T-helper 2 cell treated with Interferon-gamma antibody and Interleukin-4, amounts not matched to agents 100 ng/mL and 5 ng/mL, for 36 hours (primary cell): Measurements from ENCODE around the gene GPC5. TPM values are rescaled to one million over a fixed set of nuclear protein-coding genes. Genes with fewer than 3 reads are reported as not detected.
"Not testable (repeated sequence)": the region's sequence is repeated elsewhere in the genome, so short reads cannot be mapped to it uniquely, and the experiment has no call there.

Experiments used
- intact Hi-C: fragments of 100-400 bp; cut with micrococcal nuclease; formaldehyde crosslinking; loops from one replicate; pipeline ENCODE4 v1.15.1; 2023
- total RNA-seq: library from RNA; stranded (reverse); gene quantifications from 2 replicates; pipeline ENCODE4 v1.2.3, GENCODE V29; 2022

GPC5 gene
- total RNA-seq, 1 donor from 2014 or later = not detected

DNA sequence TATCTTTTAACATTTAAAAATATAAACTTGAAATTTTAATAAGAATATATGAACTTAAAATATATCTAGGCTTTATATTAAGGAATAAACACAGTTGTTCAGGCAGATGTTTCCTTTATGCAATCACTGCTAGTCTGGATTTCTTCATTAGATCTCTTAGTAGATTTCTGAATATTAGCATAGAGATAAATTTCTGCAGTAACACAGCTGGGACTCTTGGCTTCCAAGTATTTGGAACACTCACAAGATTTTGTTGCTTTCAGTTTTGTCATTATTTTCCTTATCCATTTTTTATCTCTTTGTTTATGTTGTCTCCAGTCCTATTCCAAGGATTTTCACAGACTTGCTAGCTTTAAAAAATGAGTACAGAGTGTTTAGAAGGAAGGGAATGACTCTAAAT lies 857.1 kb downstream of the GPC5 start:
- intact Hi-C loops = no loop called here

- intact Hi-C loops = no loop called here
Observed at GRCh38 chr13:92256211-92256610, 857.8 kb downstream of the GPC5 start.

DNA sequence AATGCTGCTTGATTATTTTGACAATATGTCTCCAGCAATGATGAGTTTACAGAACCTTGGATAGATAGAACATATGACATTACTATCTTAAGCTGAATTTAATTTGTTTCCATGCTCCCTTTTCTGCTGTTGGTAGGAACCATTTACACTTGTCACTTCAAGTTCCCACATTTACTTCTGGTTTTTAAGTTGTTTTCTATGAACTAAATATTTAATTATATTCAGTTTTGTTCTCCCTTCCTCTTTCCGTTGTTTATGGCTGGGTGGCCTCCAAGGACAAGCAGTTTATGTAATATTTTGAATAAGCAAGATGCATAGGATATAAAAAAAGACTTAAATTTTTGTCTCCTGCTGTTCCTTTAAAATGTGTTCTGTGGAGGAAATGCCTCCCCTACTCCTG lies 860.6 kb downstream of the GPC5 start:
- intact Hi-C loops = no loop called here

GRCh38 chr13:92259523-92259922 lies 861.1 kb downstream of the GPC5 start:
- intact Hi-C loops = no loop called here

- intact Hi-C loops = no loop called here
Observed at GRCh38 chr13:92260363-92260762, 861.9 kb downstream of the GPC5 start.

DNA sequence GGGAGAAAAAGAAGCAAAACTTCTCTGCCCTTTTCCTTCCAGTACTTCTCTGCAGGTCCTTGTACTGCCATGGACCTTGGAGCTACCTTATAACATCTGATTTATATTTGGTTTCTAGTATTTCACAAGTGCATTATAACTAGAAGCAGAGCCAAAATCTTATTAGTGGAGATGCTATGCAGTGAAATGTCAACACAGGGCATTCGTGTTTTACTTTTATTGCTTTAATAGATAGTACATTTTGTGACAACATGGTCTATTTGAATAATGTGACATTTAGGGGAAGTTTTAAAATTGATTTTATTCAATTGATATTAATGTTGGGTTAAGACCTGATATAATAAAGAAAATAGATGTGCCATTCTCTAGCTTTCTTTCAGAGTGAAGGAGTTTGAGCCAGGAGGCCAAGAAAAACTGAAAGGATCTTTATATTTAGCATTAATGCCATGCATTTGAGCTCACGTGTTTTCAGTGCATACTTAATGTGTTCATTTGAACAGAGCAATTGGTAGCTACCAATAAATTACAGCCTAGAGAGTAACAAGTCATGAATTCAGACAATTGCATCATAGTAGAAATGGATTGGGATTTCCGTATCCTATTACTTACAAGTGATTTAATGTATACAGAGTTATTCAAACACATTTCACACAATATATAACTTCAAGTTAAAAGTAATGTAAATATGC lies 863.8 kb downstream of the GPC5 start:
- intact Hi-C loops = no loop called here

DNA sequence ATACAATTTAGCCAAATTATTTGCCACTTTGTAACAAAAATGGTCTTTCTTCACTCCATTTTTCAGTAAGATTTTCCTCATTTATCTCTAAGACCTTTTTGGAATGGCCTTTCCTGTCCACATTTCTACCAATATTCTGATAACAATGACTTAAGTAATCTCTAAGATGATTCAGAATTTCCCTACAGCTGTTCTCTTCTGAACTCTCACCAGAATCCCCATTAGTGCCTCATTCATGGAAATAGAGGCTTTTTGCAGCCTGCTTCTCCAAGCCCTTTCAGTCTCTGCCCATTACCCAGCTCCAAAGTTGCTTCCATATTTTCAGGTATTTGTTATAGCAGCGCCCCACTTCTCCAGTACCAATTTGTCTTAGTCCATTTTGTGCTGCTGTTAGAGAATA lies 867.0 kb downstream of the GPC5 start:
- intact Hi-C loops = no loop called here

- intact Hi-C loops = no loop called here
Observed at GRCh38 chr13:92270990-92271389, 872.6 kb downstream of the GPC5 start.

DNA sequence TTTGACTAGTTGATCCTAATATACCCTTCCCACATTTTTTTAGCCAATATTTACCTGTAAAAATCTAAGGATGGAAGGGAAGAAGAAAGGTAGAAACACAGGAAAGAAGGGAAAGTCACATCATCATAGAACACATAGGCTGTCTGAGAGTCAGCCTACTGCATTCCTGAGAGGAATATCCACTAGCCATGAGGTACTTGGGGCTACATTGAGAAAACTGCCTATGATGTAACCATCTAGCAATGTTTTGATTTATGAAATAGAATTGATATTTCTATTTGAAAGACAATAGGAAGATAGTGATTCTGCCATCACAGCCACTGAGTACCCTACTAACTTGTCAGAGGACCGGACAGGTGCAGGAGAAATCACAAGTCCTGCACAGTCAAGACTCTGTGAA lies 873.8 kb downstream of the GPC5 start:
- intact Hi-C loops = no loop called here

DNA sequence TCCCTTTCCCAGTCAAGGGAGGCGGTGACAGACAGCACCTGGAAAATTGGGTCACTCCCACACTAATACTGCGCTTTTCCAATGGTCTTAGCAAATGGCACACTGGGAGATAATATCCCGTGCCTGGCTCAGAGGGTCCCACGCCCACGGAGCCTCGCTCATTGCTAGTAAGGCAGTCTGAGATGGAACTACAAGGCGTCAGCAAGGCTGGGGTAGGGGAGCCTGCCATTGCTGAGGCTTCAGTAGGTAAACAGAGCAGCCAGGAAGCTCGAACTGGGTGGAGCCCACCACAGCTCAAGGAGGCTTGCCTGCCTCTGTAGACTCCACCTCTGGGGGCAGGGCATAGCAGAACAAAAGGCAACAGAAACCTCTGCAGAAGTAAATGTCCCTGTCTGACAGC lies 882.6 kb downstream of the GPC5 start:
- intact Hi-C loops = not testable (repeated sequence)

GRCh38 chr13:92290718-92291307 lies 892.4 kb downstream of the GPC5 start:
- intact Hi-C loops = not testable (repeated sequence)

DNA sequence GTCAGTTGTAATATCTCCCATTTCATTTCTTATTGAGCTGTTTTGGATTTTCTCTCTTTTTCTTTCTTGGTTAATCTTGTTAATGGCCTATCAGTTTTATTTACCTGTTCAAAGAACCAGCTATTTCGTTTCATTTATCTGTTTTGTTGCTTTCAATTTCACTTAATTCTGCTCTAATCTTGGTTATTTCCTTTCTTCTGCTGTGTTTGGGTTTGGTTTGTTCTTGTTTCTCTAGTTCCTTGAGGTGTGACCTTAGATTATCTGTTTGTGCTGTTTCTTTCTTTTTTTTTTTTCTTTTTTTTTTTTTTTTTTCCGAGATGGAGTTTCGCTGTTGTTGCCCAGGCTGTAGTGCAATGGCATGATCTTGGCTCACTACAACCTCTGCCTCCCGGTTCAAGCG lies 896.1 kb downstream of the GPC5 start:
- intact Hi-C loops = not testable (repeated sequence)

DNA sequence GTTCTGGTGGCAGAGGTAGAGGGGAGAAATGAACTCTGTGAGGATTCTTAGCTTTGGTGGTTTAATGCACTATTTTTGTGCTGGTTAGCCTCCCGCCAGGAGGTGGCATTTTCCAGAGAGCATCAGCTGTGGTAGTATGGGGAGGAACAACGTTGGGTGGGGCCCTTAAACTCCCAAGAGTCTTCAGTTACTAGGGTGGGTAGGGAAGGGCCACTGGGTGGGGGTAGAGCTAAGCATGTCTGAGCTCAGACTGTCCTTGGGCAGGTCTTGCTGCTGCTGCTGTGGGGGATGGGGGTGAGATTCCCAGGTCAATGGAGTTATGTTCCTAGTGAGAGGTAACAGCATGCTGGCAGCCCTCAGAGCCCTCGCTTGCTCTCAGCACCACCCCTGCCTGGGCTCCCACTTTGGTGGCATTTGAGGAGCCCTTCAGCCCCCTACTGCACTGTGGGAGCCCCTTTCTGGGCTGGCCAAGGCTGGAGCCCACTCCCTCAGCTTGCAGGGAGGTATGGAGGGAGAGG lies 897.8 kb downstream of the GPC5 start:
- intact Hi-C loops = not testable (repeated sequence)

GRCh38 chr13:92297971-92298942 lies 899.8 kb downstream of the GPC5 start:
- intact Hi-C loops = no loop called here

DNA sequence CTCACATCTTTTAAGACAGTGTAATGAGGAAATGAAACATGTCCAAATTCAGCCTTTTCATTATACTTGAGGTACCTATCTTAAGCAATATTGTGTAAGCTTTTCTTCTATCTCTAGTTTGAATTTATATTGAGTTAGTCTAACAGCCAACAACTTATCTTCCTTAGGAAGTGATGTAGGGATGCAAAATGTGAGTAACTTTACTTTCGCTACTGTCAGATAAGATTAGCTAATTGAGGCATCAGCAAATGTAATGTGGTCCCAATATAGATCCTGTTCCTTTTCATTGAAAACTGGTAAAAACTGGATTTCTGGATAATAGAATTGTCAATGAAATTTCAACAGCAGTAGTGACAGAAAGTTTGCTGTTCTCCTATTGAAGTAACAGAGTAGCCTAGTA lies 902.2 kb downstream of the GPC5 start:
- intact Hi-C loops = no loop called here

- intact Hi-C loops = no loop called here
Observed at GRCh38 chr13:92303428-92303827, 905.0 kb downstream of the GPC5 start.

DNA sequence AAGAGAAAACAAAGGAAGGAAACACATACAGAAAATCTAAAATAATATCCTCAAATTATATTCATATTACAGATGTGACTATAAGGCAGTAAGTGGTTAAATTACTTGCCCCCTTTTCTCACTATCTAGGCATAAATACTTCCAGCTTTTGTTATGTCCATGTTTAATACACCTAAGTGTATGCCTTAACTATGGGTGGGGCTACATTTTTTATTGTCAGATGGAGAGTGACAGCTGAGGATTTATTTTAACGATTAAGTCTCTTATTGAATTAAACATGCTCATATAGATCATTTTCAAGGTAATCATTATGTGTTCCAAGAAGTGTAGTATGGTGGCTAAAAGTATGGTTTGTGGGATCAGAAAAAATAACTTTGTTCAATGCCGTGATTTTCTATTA lies 909.3 kb downstream of the GPC5 start:
- intact Hi-C loops = no loop called here

DNA sequence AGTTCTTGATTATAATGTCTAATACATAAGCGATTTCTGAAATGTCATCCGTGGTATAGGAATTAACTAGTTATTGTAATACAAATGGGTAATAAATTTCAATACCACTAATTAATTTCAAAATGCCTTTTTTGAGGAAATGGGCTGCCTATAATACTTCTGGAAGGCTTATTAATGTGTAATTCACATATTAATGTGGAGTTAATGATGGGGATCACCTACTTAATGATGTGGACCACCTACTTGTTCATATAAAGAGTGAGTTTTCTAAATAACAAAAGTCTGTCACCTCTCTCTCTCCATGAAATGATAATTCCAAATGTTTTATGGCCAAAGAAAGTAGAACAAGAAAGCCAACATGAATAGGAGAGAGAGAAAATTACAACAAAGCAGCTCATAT lies 914.4 kb downstream of the GPC5 start:
- intact Hi-C loops = no loop called here

GRCh38 chr13:92313382-92313781 lies 915.0 kb downstream of the GPC5 start:
- intact Hi-C loops = no loop called here

DNA sequence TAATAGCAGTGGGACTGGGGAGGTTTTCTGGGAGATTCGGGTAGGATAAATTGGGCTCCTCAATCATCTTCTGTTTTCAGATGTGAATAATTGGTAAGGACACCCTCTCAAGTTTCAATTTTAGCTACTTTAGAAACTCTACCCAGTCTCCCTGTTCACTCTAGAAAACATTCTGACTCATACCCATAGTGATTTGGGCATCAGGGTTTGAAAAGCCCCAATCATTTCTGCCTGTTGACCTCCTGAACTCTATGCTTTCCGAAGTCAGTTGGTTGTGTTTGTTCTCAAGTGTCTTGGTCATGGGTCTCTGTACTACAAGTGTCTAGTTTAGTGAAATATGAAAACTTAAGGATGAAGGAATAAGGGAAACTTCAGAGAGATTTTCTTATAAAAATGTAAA lies 916.8 kb downstream of the GPC5 start:
- intact Hi-C loops = no loop called here

DNA sequence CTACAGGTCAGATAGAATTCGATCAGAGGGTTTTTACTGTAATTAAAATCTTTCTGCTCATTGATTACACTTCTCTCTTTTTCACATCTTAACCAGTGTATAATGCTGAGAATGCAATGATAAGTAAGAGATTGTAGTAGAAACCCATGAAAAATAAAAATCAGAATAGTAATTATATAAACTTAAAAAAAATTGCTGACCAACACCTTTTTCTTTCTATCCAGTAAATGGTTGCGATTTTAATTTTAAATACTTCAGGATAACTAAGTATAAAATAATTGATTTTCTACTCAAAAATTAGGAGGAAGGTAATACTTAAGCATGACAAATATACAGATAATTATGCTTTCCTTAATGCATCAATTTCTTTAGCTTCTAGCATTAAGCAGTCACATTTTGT lies 917.6 kb downstream of the GPC5 start:
- intact Hi-C loops = no loop called here

- intact Hi-C loops = no loop called here
Observed at GRCh38 chr13:92317066-92317465, 918.6 kb downstream of the GPC5 start.
